ENCODE results near the gene HACD1. TPM values are rescaled to one million over a fixed set of nuclear protein-coding genes. Genes with fewer than 3 reads are reported as not detected.
A peak's percentile ranks its signal among the peaks of the same experiment; 100 is the strongest.

The HACD1 gene
- total RNA-seq, 1 donor from 2014 or later, result 1.9 TPM

DNA sequence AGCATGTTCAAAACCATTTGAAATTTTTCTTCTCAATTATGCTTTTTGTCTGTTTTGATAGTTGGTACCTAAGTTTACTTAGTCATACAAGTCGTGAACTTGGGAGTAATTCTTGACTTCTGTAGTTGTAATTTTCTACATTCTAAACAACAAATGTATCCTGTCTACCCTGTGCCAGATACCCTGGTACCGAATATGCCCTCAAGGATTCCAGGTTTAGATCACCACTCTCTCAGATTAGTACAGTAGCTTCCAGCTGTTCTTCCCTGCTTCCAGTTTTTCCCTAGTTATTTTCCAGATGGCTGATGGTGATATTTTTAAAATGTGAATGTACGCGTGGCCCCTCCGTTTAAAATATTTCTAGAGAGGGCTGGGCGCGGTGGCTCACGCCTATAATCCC, 33.2 kb upstream of the HACD1 start:
- Histone ChIP-seq H3K4me3 (no peak overlapping the region), H3K79me2 (ENCODE audit: low read depth) (peaks cover 98% of the 10 kb centered on the region), H3K36me3 (peaks cover 16% of the 10 kb centered on the region), H3K4me1 (peaks cover 10% of the 10 kb centered on the region), H3K9ac (no peak overlapping the region), H4K20me1 (ENCODE audit: low read depth) (peaks cover 8% of the 10 kb centered on the region), H2AFZ (replicated peaks) (no peak overlapping the region), H3K27me3 (no peaks in the 10 kb centered on the region), H3K9me3 (ENCODE audit: low read depth) (peaks cover 6% of the 10 kb centered on the region), H3F3A (ENCODE audit: low read depth) (no peaks in the 10 kb centered on the region), H3K27ac (no peak overlapping the region), H3K4me2 (peak overlapping the region; percentile 21)
- peaks cover 47% of the 10 kb centered on the region for H3K36me3 Mint-ChIP-seq
- no peak for TF ChIP-seq EZH2phosphoT487 (IDR thresholded peaks at IDR 0.05)
- TF ChIP-seq, protein P1, sequence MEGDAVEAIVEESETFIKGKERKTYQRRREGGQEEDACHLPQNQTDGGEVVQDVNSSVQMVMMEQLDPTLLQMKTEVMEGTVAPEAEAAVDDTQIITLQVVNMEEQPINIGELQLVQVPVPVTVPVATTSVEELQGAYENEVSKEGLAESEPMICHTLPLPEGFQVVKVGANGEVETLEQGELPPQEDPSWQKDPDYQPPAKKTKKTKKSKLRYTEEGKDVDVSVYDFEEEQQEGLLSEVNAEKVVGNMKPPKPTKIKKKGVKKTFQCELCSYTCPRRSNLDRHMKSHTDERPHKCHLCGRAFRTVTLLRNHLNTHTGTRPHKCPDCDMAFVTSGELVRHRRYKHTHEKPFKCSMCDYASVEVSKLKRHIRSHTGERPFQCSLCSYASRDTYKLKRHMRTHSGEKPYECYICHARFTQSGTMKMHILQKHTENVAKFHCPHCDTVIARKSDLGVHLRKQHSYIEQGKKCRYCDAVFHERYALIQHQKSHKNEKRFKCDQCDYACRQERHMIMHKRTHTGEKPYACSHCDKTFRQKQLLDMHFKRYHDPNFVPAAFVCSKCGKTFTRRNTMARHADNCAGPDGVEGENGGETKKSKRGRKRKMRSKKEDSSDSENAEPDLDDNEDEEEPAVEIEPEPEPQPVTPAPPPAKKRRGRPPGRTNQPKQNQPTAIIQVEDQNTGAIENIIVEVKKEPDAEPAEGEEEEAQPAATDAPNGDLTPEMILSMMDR (IDR thresholded peaks at IDR 0.05), result no peak
- no peak for TF ChIP-seq EZH2 (IDR thresholded peaks at IDR 0.05)
- peaks cover 14% of the 10 kb centered on the region for H3K4me1 Mint-ChIP-seq
- no peak overlapping the region for H3K4me3 Mint-ChIP-seq
- peaks cover 3% of the 10 kb centered on the region for H3K27me3 Mint-ChIP-seq (ENCODE audit: insufficient read depth, low read depth)
- DNase-seq (ENCODE audit: low spot score), result no peak
- H3K9me3 Mint-ChIP-seq, result peaks cover 31% of the 10 kb centered on the region
- H3K27ac Mint-ChIP-seq, result no peak overlapping the region

DNA sequence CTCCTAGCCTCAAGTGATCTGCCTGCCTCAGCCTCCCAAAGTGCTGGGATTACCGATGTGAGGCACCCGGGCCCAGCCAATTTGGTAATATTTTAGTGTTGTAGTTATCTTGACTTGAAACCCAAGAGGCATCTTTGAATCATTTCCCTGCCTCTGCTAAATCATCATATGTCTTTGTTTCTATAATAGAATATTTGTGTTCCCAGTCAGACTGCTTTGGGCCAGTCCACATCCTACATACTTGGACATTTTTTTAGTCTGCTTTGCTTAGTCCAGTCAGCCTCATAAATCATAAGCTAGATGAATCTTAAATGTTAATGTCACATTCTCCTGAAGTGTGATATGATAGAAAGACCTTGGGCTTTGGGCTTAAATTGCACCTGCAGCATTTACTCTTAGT, 32.7 kb upstream of the HACD1 start:
- Histone ChIP-seq H3F3A (ENCODE audit: low read depth) (peaks cover 2% of the 10 kb centered on the region), H3K36me3 (peaks cover 16% of the 10 kb centered on the region), H3K79me2 (ENCODE audit: low read depth) (peaks cover 98% of the 10 kb centered on the region), H3K27ac (no peak overlapping the region), H3K4me3 (no peak overlapping the region), H3K4me1 (peaks cover 16% of the 10 kb centered on the region), H2AFZ (replicated peaks) (no peak overlapping the region), H4K20me1 (ENCODE audit: low read depth) (peaks cover 14% of the 10 kb centered on the region), H3K9ac (no peak overlapping the region), H3K4me2 (no peak overlapping the region), H3K27me3 (no peaks in the 10 kb centered on the region), H3K9me3 (ENCODE audit: low read depth) (peaks cover 6% of the 10 kb centered on the region)
- peaks cover 18% of the 10 kb centered on the region for H3K4me1 Mint-ChIP-seq
- DNase-seq (ENCODE audit: low spot score), result no peak
- H3K27me3 Mint-ChIP-seq (ENCODE audit: insufficient read depth, low read depth), result peaks cover 3% of the 10 kb centered on the region
- no peak overlapping the region for H3K4me3 Mint-ChIP-seq
- H3K9me3 Mint-ChIP-seq, result peaks cover 27% of the 10 kb centered on the region
- no peak overlapping the region for H3K27ac Mint-ChIP-seq
- TF ChIP-seq EZH2 (IDR thresholded peaks at IDR 0.05) (no peak), EZH2phosphoT487 (IDR thresholded peaks at IDR 0.05) (no peak)
- TF ChIP-seq, protein P1 (IDR thresholded peaks at IDR 0.05), result no peak
- H3K36me3 Mint-ChIP-seq, result peaks cover 43% of the 10 kb centered on the region

DNA sequence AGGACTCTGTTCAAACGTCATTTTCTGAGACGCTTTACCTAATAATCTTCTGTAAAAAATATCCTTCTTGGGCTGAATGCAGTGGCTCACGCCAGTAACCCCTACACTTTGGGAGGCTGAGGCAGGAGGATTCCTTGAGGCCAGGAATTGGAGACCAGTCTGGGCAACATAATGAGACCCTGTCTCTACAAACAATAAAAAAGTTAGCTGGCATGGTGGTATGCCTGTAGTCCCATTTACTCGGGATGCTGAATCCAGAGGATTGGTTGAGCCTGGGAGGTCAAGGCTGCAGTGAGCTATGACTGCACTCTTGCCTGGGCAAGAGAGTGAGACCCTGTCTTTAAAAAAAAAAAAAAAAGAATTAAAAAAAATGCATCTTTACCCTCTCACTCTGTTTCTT, 31.9 kb upstream of the HACD1 start:
- H3K36me3 ChIP-seq, result peaks cover 16% of the 10 kb centered on the region
- H3K79me2 ChIP-seq (ENCODE audit: low read depth), result peaks cover 98% of the 10 kb centered on the region
- H4K20me1 ChIP-seq (ENCODE audit: low read depth), result peaks cover 17% of the 10 kb centered on the region
- Mint-ChIP-seq H3K9me3 (peaks cover 22% of the 10 kb centered on the region), H3K4me3 (no peak overlapping the region), H3K36me3 (peaks cover 40% of the 10 kb centered on the region), H3K27ac (no peak overlapping the region), H3K4me1 (peaks cover 22% of the 10 kb centered on the region), H3K27me3 (ENCODE audit: insufficient read depth, low read depth) (peaks cover 3% of the 10 kb centered on the region)
- H3K9me3 ChIP-seq (ENCODE audit: low read depth), result peaks cover 6% of the 10 kb centered on the region
- H3K4me2 ChIP-seq, result no peak overlapping the region
- H2AFZ ChIP-seq (replicated peaks), result no peak overlapping the region
- TF ChIP-seq, protein P1 (IDR thresholded peaks at IDR 0.05), result no peak
- no peak for TF ChIP-seq EZH2 (IDR thresholded peaks at IDR 0.05)
- TF ChIP-seq EZH2phosphoT487 (IDR thresholded peaks at IDR 0.05), result no peak
- H3K27ac ChIP-seq, result no peak overlapping the region
- no peak for DNase-seq (ENCODE audit: low spot score)
- no peak overlapping the region for H3K9ac ChIP-seq
- no peaks in the 10 kb centered on the region for H3K27me3 ChIP-seq
- peaks cover 17% of the 10 kb centered on the region for H3K4me1 ChIP-seq
- no peak overlapping the region for H3K4me3 ChIP-seq
- H3F3A ChIP-seq (ENCODE audit: low read depth), result peaks cover 10% of the 10 kb centered on the region
